22Rv1 (cell line): Measurements from ENCODE around the gene RC3H1.

ENCODE experiments used
- CTCF ChIP-seq: fragments of 450-650 bp; IDR thresholded peaks from 2 replicates; pipeline ENCODE4 v1.5.1; 2017; ENCODE audit warnings: mild to moderate bottlenecking
- ZFX ChIP-seq: fragments of 450-650 bp; IDR thresholded peaks from 2 replicates; pipeline ENCODE4 v1.6.1; 2017; ENCODE audit warnings: antibody characterized with exemption, borderline replicate concordance

- no peak for TF ChIP-seq CTCF
- no peak for TF ChIP-seq ZFX
Observed at GRCh38 chr1:173988068-173988467, 34.1 kb downstream of the RC3H1 start.
